LNCaP clone FGC (cell line): ENCODE results near the gene CCL23.

Experiments
- DNase-seq: peaks from one replicate; pipeline ENCODE4 v3.0.0-alpha.2; 2011; ENCODE audit warnings: low read depth
- H3K4me3 ChIP-seq: 2 replicates; pipeline ENCODE4 v1.5.1; 2011; ENCODE audit warnings: mild to moderate bottlenecking, low read depth, low read length, control low read depth
- CTCF ChIP-seq: IDR thresholded peaks from 2 replicates; pipeline ENCODE4 v1.5.1; 2012; ENCODE audit warnings: mild to moderate bottlenecking; ENCODE audit not compliant: control insufficient read depth, insufficient read depth; ENCODE audit errors: extremely low read depth

Gene CCL23

GRCh38 chr17:36017799-36018198, at the start of gene CCL23:
TSS of gene CCL23 (minus strand) at chr17:36017972. CDS start at chr17:36017897, 75 bp downstream.
- no peak for DNase-seq
- no peak within 1 kb of the TSS for H3K4me3 ChIP-seq
- no peak for TF ChIP-seq CTCF

GRCh38 chr17:36066365-36066985, 48.7 kb upstream of the CCL23 start:
- TF ChIP-seq CTCF, result no peak
- no peak overlapping the region for H3K4me3 ChIP-seq
- no peak for DNase-seq

- no peak for TF ChIP-seq CTCF
- no peak for DNase-seq
- H3K4me3 ChIP-seq, result no peak within 1 kb of the TSS
These were observed 46.2 kb upstream of the CCL23 start, which contains the start of gene CCL18 for GRCh38 chr17:36063786-36064541. TSS of gene CCL18 (plus strand) at chr17:36064272. CDS start at chr17:36064343, 71 bp downstream.

- no peak overlapping the region for H3K4me3 ChIP-seq
- no peak for TF ChIP-seq CTCF
- DNase-seq, result no peak
These were observed 43.0 kb upstream of the CCL23 start for GRCh38 chr17:36060816-36061215.

GRCh38 chr17:36059406-36059805, 41.6 kb upstream of the CCL23 start:
- no peak overlapping the region for H3K4me3 ChIP-seq
- no peak for TF ChIP-seq CTCF
- DNase-seq, result no peak

GRCh38 chr17:36057911-36058310, 40.1 kb upstream of the CCL23 start:
- DNase-seq, result no peak
- H3K4me3 ChIP-seq, result no peak overlapping the region
- no peak for TF ChIP-seq CTCF

- TF ChIP-seq CTCF, result no peak
- DNase-seq, result no peak
- H3K4me3 ChIP-seq, result no peak overlapping the region
These were observed 38.2 kb upstream of the CCL23 start for GRCh38 chr17:36055921-36056520.
